DOHH2 (cell line): Measurements from ENCODE around the gene LLGL1.

Experiments used
- CTCF ChIP-seq: fragments of 200-600 bp; sonication (generic); IDR thresholded peaks from one replicate; pipeline ENCODE4 v1.5.1; 2014; ENCODE audit warnings: antibody characterized with exemption, mild to moderate bottlenecking, low read depth, low read length; ENCODE audit not compliant: poor library complexity, severe bottlenecking
- EZH2phosphoT487 ChIP-seq: fragments of 200-600 bp; sonication (generic); IDR thresholded peaks from 2 replicates; pipeline ENCODE4 v1.6.1; 2017; ENCODE audit warnings: borderline replicate concordance, mild to moderate bottlenecking, antibody characterized with exemption, low read length, moderate library complexity, mixed read lengths

GRCh38 chr17:18250259-18250658 is 24.8 kb downstream of the LLGL1 start:
- TF ChIP-seq CTCF (no peak), EZH2phosphoT487 (no peak)
